Effector memory CD8-positive, alpha-beta T cell (primary cell): ENCODE measurements around the gene TCEANC2.
"Not testable (repeated sequence)": the region's sequence is repeated elsewhere in the genome, so short reads cannot be mapped to it uniquely, and the experiment has no call there.

ENCODE experiments used
- ATAC-seq: fragments of 150-1000 bp; cut with Tn5 transposase; replicated peaks from 2 replicates; pipeline ENCODE4 v1.10.0; 2021; ENCODE audit warnings: mild to moderate bottlenecking, moderate library complexity
- DNase-seq, 3 experiments: peaks; one replicate each; pipeline ENCODE4 v3.0.0; 2021
- H3K27ac Mint-ChIP-seq, 2 donors: one replicate each; pipeline ENCODE4 v1.8.0; 2022; ENCODE audit warnings: mild to moderate bottlenecking in 2 of 2, mixed read lengths in 2 of 2, moderate library complexity in 2 of 2
- H3K27me3 Mint-ChIP-seq, 2 donors: one replicate each; pipeline ENCODE4 v1.8.0; 2022; ENCODE audit warnings: mixed read lengths in 2 of 2
- H3K36me3 Mint-ChIP-seq: one replicate; pipeline ENCODE4 v1.8.0; 2022; ENCODE audit warnings: mild to moderate bottlenecking, moderate library complexity, mixed read lengths; ENCODE audit not compliant: insufficient read depth
- H3K4me1 Mint-ChIP-seq, 2 donors: one replicate each; pipeline ENCODE4 v1.8.0; 2022; ENCODE audit warnings: low read depth in 2 of 2, mixed read lengths in 2 of 2
- H3K4me3 Mint-ChIP-seq, 2 donors: one replicate each; pipeline ENCODE4 v1.8.0; 2022; ENCODE audit warnings: mild to moderate bottlenecking in 2 of 2, mixed read lengths in 2 of 2, moderate library complexity in 2 of 2
- H3K9me3 Mint-ChIP-seq, 2 donors: one replicate each; pipeline ENCODE4 v1.8.0; 2022; ENCODE audit warnings: mixed read lengths in 2 of 2

TCEANC2 gene

GRCh38 chr1:54046671-54047383 is 6.6 kb upstream of the TCEANC2 start:
- no peak for DNase-seq
- Mint-ChIP-seq H3K4me1 (peaks cover 8 to 38% of the 10 kb centered on the region in 2 donors), H3K27ac (peak overlapping the region in 1 of 2 donors; percentile 77), H3K27me3 (no peaks in the 10 kb centered on the region), H3K4me3 (no peak overlapping the region), H3K36me3 (peaks cover 51% of the 10 kb centered on the region), H3K9me3 (no peaks in the 10 kb centered on the region)
- ATAC-seq, result no peak

- H3K9me3 Mint-ChIP-seq, result no peaks in the 10 kb centered on the region
- no peak overlapping the region for H3K4me3 Mint-ChIP-seq
- H3K27ac Mint-ChIP-seq, result peak overlapping the region in 1 of 2 donors; percentile 77
- H3K4me1 Mint-ChIP-seq, result peaks cover 8 to 38% of the 10 kb centered on the region in 2 donors
- peaks cover 43% of the 10 kb centered on the region for H3K36me3 Mint-ChIP-seq
- DNase-seq (no peak), ATAC-seq (no peak)
- no peaks in the 10 kb centered on the region for H3K27me3 Mint-ChIP-seq
Measured at GRCh38 chr1:54047384-54048305, 5.8 kb upstream of the TCEANC2 start.

GRCh38 chr1:54050435-54050834 is 3.0 kb upstream of the TCEANC2 start:
- H3K4me3 Mint-ChIP-seq, DNase-seq, H3K27ac Mint-ChIP-seq, H3K27me3 Mint-ChIP-seq, ATAC-seq, H3K9me3 Mint-ChIP-seq: not testable (repeated sequence)
- Mint-ChIP-seq H3K36me3 (peaks cover 18% of the 10 kb centered on the region), H3K4me1 (peaks cover 13 to 34% of the 10 kb centered on the region in 2 donors)

GRCh38 chr1:54051933-54052430 is 1.4 kb upstream of the TCEANC2 start:
- no peaks in the 10 kb centered on the region for H3K9me3 Mint-ChIP-seq
- DNase-seq, result no peak
- H3K4me3 Mint-ChIP-seq, result no peak overlapping the region
- H3K27ac Mint-ChIP-seq, result no peak overlapping the region
- peaks cover 13% of the 10 kb centered on the region for H3K36me3 Mint-ChIP-seq
- no peak for ATAC-seq
- no peaks in the 10 kb centered on the region for H3K27me3 Mint-ChIP-seq
- H3K4me1 Mint-ChIP-seq, result peaks cover 12 to 22% of the 10 kb centered on the region in 2 donors

GRCh38 chr1:54052431-54052933 is 926 bp upstream of the TCEANC2 start:
- H3K27ac Mint-ChIP-seq, result no peak overlapping the region
- DNase-seq, result no peak

GRCh38 chr1:54053745-54054437 is 483 bp downstream of the TCEANC2 start:
- peaks cover 13% of the 10 kb centered on the region for H3K36me3 Mint-ChIP-seq
- peaks cover 6 to 14% of the 10 kb centered on the region in 2 donors for H3K4me1 Mint-ChIP-seq
- no peak overlapping the region for H3K4me3 Mint-ChIP-seq
- DNase-seq (no peak), ATAC-seq (no peak)
- H3K9me3 Mint-ChIP-seq, result no peaks in the 10 kb centered on the region
- H3K27me3 Mint-ChIP-seq, result no peaks in the 10 kb centered on the region
- H3K27ac Mint-ChIP-seq, result no peak overlapping the region

More at GRCh38 chr1:54052431-54052933, 926 bp upstream of the TCEANC2 start:
- Mint-ChIP-seq H3K4me3 (no peak overlapping the region), H3K36me3 (peaks cover 13% of the 10 kb centered on the region), H3K4me1 (peaks cover 12 to 17% of the 10 kb centered on the region in 2 donors), H3K9me3 (no peaks in the 10 kb centered on the region), H3K27me3 (no peaks in the 10 kb centered on the region)
- ATAC-seq, result peak; percentile 18

- Mint-ChIP-seq H3K36me3 (peaks cover 15% of the 10 kb centered on the region), H3K4me1 (peaks cover 4 to 14% of the 10 kb centered on the region in 2 donors), H3K27ac (no peak overlapping the region), H3K9me3 (no peaks in the 10 kb centered on the region), H3K4me3 (no peak overlapping the region), H3K27me3 (no peaks in the 10 kb centered on the region)
- no peak for DNase-seq
- ATAC-seq, result no peak
Measured at GRCh38 chr1:54054438-54054749, 986 bp downstream of the TCEANC2 start.

GRCh38 chr1:54064299-54064698 is 10.9 kb downstream of the TCEANC2 start:
- H3K4me1 Mint-ChIP-seq, result peaks cover 0 to 3% of the 10 kb centered on the region in 2 donors
- no peaks in the 10 kb centered on the region for H3K27me3 Mint-ChIP-seq
- H3K4me3 Mint-ChIP-seq, result no peak overlapping the region
- DNase-seq (no peak), ATAC-seq (no peak)
- H3K9me3 Mint-ChIP-seq, result no peaks in the 10 kb centered on the region
- peaks cover 7% of the 10 kb centered on the region for H3K36me3 Mint-ChIP-seq
- H3K27ac Mint-ChIP-seq, result no peak overlapping the region

GRCh38 chr1:54069791-54070170 is 16.4 kb downstream of the TCEANC2 start:
- no peaks in the 10 kb centered on the region for H3K27me3 Mint-ChIP-seq
- H3K27ac Mint-ChIP-seq, result no peak overlapping the region
- ATAC-seq (peak; percentile 10), DNase-seq (no peak)
- no peak overlapping the region for H3K4me3 Mint-ChIP-seq
- no peaks in the 10 kb centered on the region for H3K9me3 Mint-ChIP-seq
- peaks cover 1% of the 10 kb centered on the region for H3K36me3 Mint-ChIP-seq
- no peaks in the 10 kb centered on the region for H3K4me1 Mint-ChIP-seq

GRCh38 chr1:54070171-54070837 is 16.9 kb downstream of the TCEANC2 start:
- Mint-ChIP-seq H3K27me3 (no peaks in the 10 kb centered on the region), H3K36me3 (no peaks in the 10 kb centered on the region), H3K27ac (no peak overlapping the region), H3K4me1 (no peaks in the 10 kb centered on the region), H3K9me3 (no peaks in the 10 kb centered on the region), H3K4me3 (no peak overlapping the region)
- DNase-seq, result no peak
- peak; percentile 87 for ATAC-seq

GRCh38 chr1:54077359-54077758 is 24.0 kb downstream of the TCEANC2 start:
- ATAC-seq, result no peak
- Mint-ChIP-seq H3K27me3 (no peaks in the 10 kb centered on the region), H3K4me1 (peaks cover 2 to 7% of the 10 kb centered on the region in 2 donors), H3K27ac (no peak overlapping the region), H3K4me3 (no peak overlapping the region), H3K9me3 (no peaks in the 10 kb centered on the region), H3K36me3 (no peaks in the 10 kb centered on the region)
- no peak for DNase-seq

- ATAC-seq (no peak), DNase-seq (no peak)
- Mint-ChIP-seq H3K27ac (no peak overlapping the region), H3K4me3 (no peak overlapping the region), H3K27me3 (no peaks in the 10 kb centered on the region), H3K4me1 (peaks cover 2 to 7% of the 10 kb centered on the region in 2 donors), H3K9me3 (no peaks in the 10 kb centered on the region), H3K36me3 (no peaks in the 10 kb centered on the region)
Measured at GRCh38 chr1:54080598-54081049, 27.2 kb downstream of the TCEANC2 start.
